ENCODE measurements around the gene CACNA1B. TPM values are rescaled to one million over a fixed set of nuclear protein-coding genes. Genes with fewer than 3 reads are reported as not detected.
"Not testable (repeated sequence)": the region's sequence is repeated elsewhere in the genome, so short reads cannot be mapped to it uniquely, and the experiment has no call there.

CACNA1B gene
- total and polyA plus RNA-seq, 2 of the 13 experiments (the other 11 are each of a cell fraction or from before 2014, with no cell fraction given): under 0.01 to 0.04 TPM

- FAIRE-seq: not testable (repeated sequence)
Observed at GRCh38 chr9:138147556-138147955, 270.0 kb downstream of the CACNA1B start.

More at GRCh38 chr9:138147556-138147955, 270.0 kb downstream of the CACNA1B start:
- TF ChIP-seq RAD21 (CRISPR knock-in tag; IDR thresholded peaks at IDR 0.05) (peak; percentile 36; the same call in 1 of the 2 replicates), CTCF (CRISPR knock-in tag; IDR thresholded peaks at IDR 0.05) (peak; percentile 55), HOXA3 (CRISPR knock-in tag; IDR thresholded peaks at IDR 0.05) (0 out of 2 replicates have a peak, but pooled peaks have one; percentile 20), ZNF800 (CRISPR knock-in tag; IDR thresholded peaks at IDR 0.05) (peak; percentile 49; the same call in 1 of the 2 replicates), ZNF687 (CRISPR knock-in tag; IDR thresholded peaks at IDR 0.05) (peak; percentile 35; the same call in 1 of the 2 replicates), STAG1 (CRISPR knock-in tag; IDR thresholded peaks at IDR 0.05) (peak; percentile 63), ZSCAN20 (CRISPR knock-in tag; IDR thresholded peaks at IDR 0.05; ENCODE audit: borderline replicate concordance) (0 out of 2 replicates have a peak, but pooled peaks have one; percentile 29)
- Histone ChIP-seq H3K4me3 (replicated peaks in 1 of 3; ENCODE audit: insufficient read depth in 1 of 3, low read depth in 2 of 3, low read length in 3 of 3) (peak overlapping the region in 1 of 3 experiments; percentile 48; a peak in 1 of 6 replicates), H3K4me2 (ENCODE audit: low read depth, low read length) (peak overlapping the region; percentile 39)
- CTCF ChIA-PET (ENCODE audit: low intra/inter-chr PET ratio, low total read pairs); H3K79me2 ChIP-seq (ENCODE audit: insufficient read depth, low read length); H3K27me3 ChIP-seq (ENCODE audit: control insufficient read depth in 1 of 2, insufficient read depth in 2 of 2, low read length in 2 of 2); H3K9me3 ChIP-seq (ENCODE audit: low read length); DNase-seq (ENCODE audit: low spot score); POLR2A ChIA-PET; intact Hi-C loops (cut with micrococcal nuclease; ENCODE audit: unreplicated experiment); in situ Hi-C loops (cut with HindIII; ENCODE audit: extremely low pct_ligation_motif_present, low pct_unique_long_range_greater_than_20kb); H4K20me1 ChIP-seq (ENCODE audit: insufficient read depth, low read length); H3K27ac ChIP-seq (ENCODE audit: extremely low read length, insufficient read depth, low read length); BruUV-seq (replicated peaks); H2AFZ ChIP-seq (ENCODE audit: low read length); H3K4me1 ChIP-seq (ENCODE audit: insufficient read depth, low read length); H3K36me3 ChIP-seq (replicated peaks in 1 of 2; ENCODE audit: control insufficient read depth in 1 of 2, insufficient read depth in 2 of 2, low read length in 2 of 2); H3K9ac ChIP-seq (ENCODE audit: insufficient read depth, low read depth, low read length): not testable (repeated sequence)
- ATAC-seq: peak; percentile 15; the same call in 1 of the 3 replicates
- WGBS (ENCODE audit: low lambda C conversion rate): 2% methylated on average over 8 of the region's 34 CpGs

All from HepG2 (cell line).